ENCODE results near the gene UCMA. TPM values are rescaled to one million over a fixed set of nuclear protein-coding genes. Genes with fewer than 3 reads are reported as not detected.

Gene UCMA
- total and polyA plus RNA-seq, 10 of the 15 experiments (the other 5 are each of a cell fraction or from before 2014, with no cell fraction given), result 0.15 TPM; not detected in 9

- RAD21 ChIA-PET (ENCODE audit: unreplicated experiment), result no interaction called here
- SMC1A ChIA-PET (ENCODE audit: uncharacterized antibody, unreplicated experiment), result interaction anchor here (1.5 kb wide), 1 partner anchor 72 kb away, joined by 3 read pairs; no protein-coding TSS in a partner anchor
- Histone ChIP-seq H3K36me3 (ENCODE audit: control insufficient read depth in 2 of 2, insufficient read depth in 2 of 2, low read length in 1 of 2) (no peaks in the 10 kb centered on the region), H3K4me1 (ENCODE audit: control insufficient read depth, insufficient read depth, low read length) (no peaks in the 10 kb centered on the region), H3K4me2 (ENCODE audit: control insufficient read depth, insufficient read depth) (no peak overlapping the region), H3K27ac (ENCODE audit: control insufficient read depth, insufficient read depth) (no peak overlapping the region), H3K27me3 (replicated peaks in 1 of 2; ENCODE audit: control insufficient read depth in 2 of 2, insufficient read depth in 2 of 2, low read length in 1 of 2) (no peaks in the 10 kb centered on the region), H3K4me3 (no peak overlapping the region), H3K9me3 (replicated peaks; ENCODE audit: control insufficient read depth, insufficient read depth, low read length) (no peaks in the 10 kb centered on the region), H3K79me2 (ENCODE audit: control insufficient read depth, insufficient read depth, low read length) (no peaks in the 10 kb centered on the region), H3K9ac (ENCODE audit: control insufficient read depth, insufficient read depth, low read length) (no peak overlapping the region), H2AFZ (ENCODE audit: control insufficient read depth, low read depth, low read length) (no peak overlapping the region), H4K20me1 (ENCODE audit: control insufficient read depth, insufficient read depth) (no peaks in the 10 kb centered on the region)
- POLR2A ChIA-PET, result no interaction called here
- DNase-seq (ENCODE audit: low read depth, low spot score) (no peak), FAIRE-seq (no peak), ATAC-seq (no peak)
- in situ Hi-C loops (cut with MboI) (no loop called here), intact Hi-C loops (cut with micrococcal nuclease; ENCODE audit: unreplicated experiment) (no loop called here)
- WGBS (ENCODE audit: insufficient coverage, insufficient replicate concordance, low lambda C conversion rate, missing lambda C conversion rate), result 40% methylated on average over 9 of the region's 9 CpGs
- BruUV-seq (replicated peaks), result no TSS peak
- CTCF ChIA-PET, result no interaction called here
- TF ChIP-seq CBFB (IDR thresholded peaks at IDR 0.05; ENCODE audit: low read depth) (no peak), ZNF217 (IDR thresholded peaks at IDR 0.05) (no peak), CUX1 (IDR thresholded peaks at IDR 0.05; ENCODE audit: insufficient replicate concordance, low read depth, low read length) (no peak), EP300 (IDR thresholded peaks at IDR 0.05; ENCODE audit: borderline replicate concordance in 1 of 2, control insufficient read depth in 1 of 2, low read depth in 2 of 2, low read length in 2 of 2) (no peak), CBX5 (IDR thresholded peaks at IDR 0.05; ENCODE audit: low read depth) (no peak)
These were observed 3.0 kb downstream of the UCMA start for GRCh38 chr10:13231190-13231589.
